Inflammatory macrophage (primary cell): ENCODE measurements around the gene L1TD1.
"Not testable (repeated sequence)": the region's sequence is repeated elsewhere in the genome, so short reads cannot be mapped to it uniquely, and the experiment has no call there.

Source experiments
- DNase-seq, 2 donors: peaks; one replicate each; pipeline ENCODE4 v3.0.0-alpha.2; 2020 to 2022
- total RNA-seq, 18 experiments: gene quantifications; one replicate each; lab custom pipeline; 2026; ENCODE audit warnings: mixed read lengths in 6 of 18, inconsistent platforms in 2 of 18; lab: John Stamatoyannopoulos, UW

Gene L1TD1, protein sequence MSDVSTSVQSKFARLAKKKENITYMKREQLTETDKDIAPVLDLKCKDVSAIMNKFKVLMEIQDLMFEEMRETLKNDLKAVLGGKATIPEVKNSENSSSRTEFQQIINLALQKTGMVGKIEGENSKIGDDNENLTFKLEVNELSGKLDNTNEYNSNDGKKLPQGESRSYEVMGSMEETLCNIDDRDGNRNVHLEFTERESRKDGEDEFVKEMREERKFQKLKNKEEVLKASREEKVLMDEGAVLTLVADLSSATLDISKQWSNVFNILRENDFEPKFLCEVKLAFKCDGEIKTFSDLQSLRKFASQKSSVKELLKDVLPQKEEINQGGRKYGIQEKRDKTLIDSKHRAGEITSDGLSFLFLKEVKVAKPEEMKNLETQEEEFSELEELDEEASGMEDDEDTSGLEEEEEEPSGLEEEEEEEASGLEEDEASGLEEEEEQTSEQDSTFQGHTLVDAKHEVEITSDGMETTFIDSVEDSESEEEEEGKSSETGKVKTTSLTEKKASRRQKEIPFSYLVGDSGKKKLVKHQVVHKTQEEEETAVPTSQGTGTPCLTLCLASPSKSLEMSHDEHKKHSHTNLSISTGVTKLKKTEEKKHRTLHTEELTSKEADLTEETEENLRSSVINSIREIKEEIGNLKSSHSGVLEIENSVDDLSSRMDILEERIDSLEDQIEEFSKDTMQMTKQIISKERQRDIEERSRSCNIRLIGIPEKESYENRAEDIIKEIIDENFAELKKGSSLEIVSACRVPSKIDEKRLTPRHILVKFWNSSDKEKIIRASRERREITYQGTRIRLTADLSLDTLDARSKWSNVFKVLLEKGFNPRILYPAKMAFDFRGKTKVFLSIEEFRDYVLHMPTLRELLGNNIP
- 0.04 to 1.4 (median 0.24) reads per million in 18 experiments for total RNA-seq

DNA sequence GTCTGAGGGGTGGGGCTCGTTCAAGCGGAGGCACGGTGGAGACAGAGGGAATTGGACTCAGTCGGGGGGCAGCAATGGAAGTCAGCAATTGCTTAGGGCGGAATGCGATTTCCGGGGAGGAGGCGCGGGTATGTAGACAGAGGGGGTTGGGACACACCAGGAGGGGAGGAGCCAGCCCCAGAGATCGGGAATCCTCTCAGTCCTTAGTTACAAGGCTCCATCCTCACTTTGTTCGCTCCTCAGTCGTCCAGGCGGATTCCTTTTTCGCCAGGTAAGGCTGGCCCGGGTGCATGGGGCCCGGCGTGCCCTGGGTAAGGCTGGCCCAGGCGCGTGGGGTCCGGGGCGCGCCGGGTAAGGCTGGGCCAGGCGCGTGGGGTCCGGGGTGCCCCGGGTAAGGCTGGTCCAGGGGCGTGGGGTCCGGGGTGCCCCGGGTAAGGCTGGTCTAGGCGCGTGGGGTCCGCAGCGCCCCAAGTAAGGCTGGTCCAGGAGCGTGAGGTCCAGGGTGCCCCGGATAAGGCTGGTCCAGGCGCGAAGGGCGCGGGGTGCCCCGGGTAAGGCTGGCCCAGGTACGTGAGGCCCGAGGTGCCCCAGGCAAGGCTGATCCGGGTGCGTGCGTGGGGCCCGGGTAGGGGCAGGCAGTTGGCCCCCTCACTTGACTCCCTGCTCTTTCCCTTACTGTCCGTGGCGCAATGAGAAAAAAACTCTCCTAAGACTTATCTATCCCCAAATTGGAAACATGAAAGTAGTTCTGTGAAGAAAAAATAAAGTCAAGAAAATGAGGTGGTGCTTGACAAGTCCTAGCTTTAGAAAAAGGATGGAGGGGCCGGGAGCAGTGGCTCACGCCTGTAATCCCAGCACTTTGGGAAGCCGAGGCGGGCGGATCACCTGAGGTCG is at the start of gene L1TD1:
Gene L1TD1 (plus strand): TSS at position 199 of the 894 bp plus-strand sequence. CDS start 11,780 bp downstream, outside the sequence.
- DNase-seq = no peak

DNA sequence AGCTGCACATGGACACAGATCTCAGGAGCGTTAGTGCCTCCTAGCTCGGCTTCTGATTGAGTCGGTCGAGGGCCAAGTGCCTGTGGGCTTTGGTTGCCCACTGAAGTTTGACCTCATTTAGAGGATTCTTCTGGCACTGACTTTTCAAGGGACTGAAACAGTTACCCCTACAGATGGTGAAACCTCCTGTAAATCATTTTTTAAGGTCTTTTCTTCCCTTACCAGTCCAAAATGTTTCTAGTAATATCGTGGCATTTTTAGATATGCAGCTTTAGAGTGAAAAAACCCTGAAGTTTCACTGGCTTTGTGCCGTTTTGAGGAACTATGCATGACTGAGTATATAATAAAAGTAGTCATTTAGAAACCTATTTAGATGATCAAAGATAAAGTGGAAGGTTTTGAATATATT is 34.7 kb upstream of the L1TD1 start:
- DNase-seq = no peak

DNA sequence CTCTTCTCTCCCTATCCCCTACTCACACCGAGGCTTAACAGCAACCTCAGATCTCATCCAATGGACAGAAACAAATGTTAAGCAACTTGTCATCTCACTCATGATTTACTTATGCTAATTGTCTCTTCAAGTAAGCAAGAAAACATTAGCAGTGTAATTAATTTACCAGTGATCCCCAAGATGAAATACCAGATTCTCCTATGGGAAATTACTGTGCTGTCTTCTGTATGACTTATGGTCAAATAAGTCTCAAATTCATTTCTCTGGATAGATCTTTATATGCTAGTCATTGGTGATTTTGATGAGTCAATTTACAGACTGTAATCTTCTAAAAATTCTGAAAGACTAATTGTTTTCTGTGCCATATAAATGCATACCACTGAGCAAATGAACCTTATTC is 32.9 kb upstream of the L1TD1 start:
- DNase-seq = no peak

DNA sequence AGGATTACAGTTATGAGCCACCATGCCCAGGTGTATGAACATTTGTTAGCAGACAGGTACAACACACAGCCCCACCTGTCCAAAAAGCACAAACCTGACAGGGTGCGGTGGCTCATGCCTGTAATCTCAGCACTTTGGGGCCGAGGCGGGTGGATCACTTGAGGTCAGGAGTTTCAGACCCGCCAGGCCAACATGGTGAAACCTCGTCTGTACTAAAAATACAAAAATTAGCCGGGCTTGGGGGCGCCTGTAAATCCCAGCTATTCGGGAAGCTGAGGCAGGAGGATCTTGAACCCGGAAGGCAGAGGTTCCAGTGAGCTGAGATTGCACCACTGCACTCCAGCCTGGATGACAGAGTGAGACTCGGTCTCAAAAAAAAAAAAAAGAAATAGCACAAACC is 24.3 kb upstream of the L1TD1 start:
- DNase-seq = not testable (repeated sequence)

DNA sequence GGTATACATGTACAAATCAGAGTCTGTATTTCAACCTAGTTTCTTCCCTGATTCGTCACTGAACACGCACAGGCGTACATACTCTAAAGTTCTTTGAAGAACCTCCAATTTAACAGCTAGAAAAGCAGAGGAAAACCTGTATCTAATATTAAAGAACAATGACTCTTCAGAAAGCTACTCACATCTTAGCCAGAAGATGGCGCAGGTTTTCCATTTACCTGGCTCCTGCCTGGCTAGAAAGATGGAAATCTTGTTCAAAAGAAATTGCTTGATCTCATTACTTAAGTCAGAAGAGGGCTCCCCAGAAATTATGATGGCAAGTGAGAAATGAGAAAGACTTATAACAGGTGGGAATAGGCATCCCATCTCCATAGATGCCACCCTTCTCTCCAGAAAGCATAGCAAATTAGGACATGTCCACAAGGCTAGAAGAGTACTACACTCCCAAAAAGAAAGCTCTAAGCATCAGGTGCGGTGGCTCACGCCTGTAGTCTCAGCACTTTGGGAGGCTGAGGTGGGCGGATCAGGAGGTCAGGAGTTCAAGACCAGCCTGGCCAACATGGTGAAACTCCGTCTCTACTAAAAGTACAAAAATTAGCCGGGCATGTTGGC is 19.0 kb upstream of the L1TD1 start:
- peak; percentile 35 to 52 for DNase-seq

DNA sequence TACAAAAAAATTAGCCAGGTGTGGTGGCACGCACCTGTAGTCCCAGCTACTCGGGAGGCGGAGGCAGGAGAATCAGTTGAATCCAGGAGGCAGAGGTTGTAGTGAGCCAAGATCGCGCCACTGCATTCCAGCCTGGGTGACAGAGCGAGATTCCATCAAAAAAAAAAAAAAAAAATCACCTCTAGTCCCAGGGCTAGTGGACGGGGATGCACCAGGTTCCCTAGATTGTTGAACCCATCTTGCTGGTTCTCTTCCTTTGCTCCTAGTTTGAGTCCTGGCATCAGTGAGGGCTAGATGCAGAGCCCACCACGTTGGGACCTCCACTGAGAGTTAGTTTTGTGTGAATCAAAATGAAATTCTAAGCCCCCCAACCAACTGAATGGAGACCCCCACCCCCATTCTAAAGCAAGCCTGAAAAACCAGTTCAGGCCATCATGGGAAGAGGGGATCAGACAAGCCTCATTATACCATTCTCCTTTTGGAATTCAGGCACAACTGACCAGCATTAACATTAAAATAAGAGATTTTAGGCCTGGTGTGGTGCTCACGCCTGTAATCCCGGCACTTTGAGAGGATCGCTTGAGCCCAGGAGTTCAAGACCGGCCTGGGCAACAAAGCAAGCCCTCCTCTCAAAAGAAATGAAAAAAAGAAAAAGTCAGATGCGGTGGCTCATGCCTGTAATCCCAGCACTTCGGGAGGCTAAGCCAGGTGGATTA is 17.9 kb upstream of the L1TD1 start:
- no peak for DNase-seq

DNA sequence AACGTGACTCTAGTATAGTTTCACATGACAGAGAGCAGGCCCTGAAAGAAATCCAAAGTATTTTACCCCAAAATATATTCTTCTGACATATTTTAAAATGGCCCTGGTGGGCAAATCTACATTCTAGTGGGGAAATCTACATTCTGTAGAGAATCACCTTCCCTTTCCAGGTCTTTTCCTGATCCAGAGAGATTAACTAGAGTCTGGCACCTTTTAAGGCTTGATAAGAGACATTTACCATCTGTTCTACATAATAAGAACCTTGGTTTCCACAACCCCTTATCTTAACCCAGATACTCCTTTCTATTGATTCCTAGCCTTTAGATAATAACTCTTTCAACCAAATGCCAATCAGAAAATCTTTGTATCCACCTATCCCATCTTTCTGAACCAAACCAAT is 17.0 kb upstream of the L1TD1 start:
- no peak for DNase-seq

DNA sequence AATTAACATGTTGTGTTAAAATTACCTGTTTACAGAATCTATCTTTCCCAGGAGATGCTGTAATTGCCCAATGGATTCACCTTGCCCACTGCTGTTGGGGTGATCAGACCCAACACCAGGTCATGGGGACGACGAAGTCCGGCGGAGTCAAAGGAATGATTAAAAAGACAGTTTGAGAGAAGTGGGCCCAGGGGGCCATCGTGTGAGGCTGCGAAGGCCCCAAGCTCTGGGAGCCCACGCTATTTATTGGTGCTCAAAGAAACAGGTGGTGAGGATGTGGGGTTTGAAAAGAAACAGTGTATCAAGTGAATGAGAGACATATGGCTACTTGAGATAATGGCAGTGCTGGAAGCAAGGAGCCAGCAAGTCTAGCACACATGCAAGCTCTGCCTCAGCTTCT is 16.3 kb upstream of the L1TD1 start:
- no peak for DNase-seq

DNA sequence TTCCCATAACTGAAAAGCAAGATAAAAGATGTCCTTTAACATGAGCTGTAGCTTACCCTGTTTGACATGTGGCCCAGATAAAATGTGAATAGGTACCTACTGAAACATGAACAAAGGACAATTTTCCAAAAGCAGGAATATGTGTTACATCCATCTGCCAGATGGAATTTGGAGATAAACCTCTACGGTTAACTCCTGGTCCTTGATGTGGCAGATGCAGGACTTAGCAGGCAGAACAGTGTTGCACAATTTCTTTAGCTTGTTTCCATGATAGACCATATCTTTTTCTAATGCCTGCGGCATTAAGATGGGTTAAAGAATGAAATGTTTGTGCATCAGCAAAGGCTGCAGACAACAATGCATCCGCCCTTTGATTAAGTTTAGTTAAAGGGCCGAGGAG is 14.6 kb upstream of the L1TD1 start:
- not testable (repeated sequence) for DNase-seq

DNA sequence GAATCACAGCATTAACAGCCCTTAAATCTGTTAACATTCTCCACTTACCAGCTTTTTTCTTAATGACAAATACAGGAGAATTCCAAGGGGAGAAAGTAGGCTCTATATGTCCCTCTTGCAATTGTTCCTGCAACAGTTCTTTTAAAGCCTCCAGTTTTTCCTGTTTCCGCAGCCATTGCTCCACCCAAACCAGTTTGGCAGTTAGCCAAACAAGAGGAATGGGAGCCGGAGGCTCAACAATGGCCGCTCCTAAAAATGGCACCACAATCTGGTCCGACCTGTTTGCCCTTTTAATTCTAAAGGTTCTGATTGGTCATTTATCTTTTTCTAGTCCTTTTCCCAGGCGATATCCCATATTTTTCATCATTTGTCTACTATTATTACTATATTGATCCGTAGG is 14.0 kb upstream of the L1TD1 start:
- DNase-seq = no peak

DNA sequence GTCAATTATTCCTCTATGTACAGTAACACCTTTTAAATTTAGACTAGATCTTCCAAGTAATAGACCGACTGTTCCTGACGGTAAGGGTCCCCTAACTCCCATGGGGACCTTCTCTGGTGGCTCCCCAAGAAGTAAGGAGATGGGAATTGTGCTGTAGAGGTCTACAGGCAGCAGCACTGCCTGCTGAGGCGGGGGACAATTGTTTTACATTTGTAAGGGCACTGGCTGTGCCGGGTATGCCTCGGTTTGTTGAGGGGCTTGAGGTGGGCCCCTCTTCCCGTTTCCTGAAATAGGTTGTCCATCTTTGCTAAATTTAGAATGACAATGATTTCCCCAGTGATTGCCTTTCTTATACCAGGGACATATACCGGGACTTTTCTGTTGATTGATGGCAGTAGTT is 13.1 kb upstream of the L1TD1 start:
- DNase-seq = no peak

DNA sequence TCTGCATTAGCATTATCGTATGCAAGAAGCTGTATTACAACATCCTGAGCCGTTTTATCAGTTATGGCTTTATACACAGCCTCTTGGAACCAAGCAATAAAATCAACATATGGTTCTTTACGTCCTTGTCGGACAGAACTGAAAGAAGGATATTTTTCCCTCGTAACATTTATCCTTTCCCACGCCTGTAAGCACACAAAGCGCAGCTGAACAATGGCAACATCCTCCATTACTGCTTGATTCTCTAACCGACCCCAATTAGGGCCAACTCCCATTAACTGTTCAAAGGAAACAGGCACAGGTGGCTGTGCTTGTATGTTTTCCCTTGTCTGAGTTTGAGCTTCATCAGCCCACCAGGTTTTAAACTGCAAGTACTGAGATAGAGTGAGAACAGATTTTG is 12.5 kb upstream of the L1TD1 start:
- DNase-seq = not testable (repeated sequence)

DNA sequence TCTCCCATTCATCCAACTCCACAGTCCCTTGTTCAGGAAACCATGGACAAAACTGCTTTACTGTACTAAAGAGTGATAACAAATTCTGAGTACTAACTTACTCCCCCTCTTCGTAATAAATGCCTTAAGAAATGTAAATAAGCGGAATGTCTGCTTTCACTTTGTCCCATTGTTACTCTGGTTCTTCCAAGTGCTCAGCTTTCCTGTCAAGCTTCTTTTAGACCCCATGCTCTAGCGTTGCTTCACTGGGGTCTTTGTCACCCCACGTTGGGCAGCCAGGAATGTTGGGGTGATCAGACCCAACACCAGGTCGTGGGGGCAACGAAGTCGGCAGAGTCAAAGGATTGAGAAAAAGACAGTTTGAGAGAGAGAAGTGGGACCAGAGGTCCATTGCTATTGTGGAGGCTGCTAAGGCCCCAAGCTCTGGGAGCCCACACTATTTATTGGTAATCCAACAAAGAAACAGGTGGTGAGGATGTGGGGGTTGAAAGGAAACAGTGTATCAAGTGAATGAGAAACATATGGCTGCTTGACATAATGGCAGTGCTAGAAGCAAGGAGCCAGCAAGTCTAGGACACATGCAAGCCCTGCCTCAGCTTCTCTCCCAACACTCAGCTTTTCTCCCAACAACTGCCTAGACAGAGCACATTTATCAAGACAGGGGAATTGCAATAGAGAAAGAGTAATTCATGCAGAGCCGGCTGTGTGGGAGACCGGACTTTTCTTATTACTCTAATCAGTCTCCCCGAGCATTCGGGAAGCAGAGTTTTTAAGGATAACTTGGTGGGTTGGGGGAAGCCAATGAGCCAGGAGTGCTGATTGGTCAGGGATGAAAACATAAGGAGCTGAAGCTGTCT is 11.3 kb upstream of the L1TD1 start:
- not testable (repeated sequence) for DNase-seq

DNA sequence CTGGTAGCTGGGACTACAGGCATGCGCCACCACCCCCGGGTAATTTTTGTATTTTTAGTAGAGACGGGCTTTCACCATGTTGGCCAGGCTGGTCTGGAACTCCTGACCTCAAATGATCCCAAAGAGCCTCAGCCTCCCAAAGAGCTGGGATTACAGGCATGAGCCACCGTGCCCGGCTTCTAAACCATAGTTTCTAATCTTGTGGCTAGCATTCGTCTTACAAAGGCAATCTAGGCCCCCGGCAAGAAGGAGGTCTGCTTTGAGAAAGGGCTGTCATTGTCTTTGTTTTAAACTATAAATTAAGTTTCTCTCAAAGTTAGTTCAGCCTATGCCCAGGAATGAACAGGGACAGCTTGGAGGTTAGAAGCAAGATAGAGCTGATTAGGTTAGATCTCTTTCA is 10.3 kb upstream of the L1TD1 start:
- no peak for DNase-seq

DNA sequence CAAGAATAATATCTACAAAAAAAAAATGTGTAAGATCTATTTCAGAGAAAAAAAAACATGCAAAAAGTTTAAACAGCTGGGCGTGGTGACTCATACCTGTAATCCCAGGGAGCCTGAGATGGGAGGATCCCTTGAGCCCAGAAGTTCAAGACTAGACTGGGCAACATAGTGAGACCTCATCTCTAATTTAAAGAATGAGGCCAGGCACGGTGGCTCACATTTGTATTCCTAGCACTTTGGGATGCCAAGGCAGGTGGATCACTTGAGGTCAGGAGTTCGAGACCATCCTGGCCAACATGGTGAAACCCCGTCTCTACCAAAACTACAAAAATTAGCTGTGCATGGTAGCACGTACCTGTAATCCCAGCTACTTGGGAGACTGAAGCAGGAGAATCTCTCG is 9.4 kb upstream of the L1TD1 start:
- DNase-seq = not testable (repeated sequence)

DNA sequence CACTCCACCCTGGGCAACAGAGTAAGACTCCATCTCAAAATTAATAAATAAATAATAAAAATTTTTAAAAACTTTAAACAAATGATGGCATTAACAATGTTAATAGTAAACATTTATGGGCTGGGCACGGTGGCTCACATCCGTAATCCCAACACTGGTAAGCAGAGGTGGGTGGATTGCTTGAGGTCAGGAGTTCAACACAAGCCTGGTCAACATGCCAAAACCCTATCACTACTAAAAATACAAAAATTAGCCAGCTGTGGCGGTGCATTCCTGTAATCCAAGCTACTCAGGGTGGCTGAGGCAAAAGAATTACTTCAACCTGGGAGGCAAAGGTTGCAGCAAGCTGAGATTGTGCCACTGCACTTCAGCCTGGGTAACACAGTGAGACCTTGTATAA is 9.0 kb upstream of the L1TD1 start:
- no peak for DNase-seq

DNA sequence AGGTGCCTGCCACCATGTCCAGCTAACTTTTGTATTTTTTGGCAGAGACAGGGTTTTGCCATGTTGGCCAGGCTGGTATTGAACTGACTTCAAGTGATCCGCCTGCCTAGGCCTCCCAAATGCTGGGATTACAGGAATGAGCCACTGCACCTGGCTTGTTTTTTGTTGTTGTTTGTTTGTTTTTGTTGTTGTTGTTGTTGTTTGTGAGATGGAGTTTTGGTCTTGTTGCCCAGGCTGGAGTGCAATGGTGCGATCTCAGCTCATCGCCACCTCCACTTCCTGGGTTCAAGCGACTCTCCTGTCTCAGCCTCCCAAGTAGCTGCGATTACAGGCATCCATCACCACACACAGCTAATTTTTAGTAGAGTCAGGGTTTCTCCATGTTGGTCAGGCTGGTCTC is 7.1 kb upstream of the L1TD1 start:
- DNase-seq = no peak

DNA sequence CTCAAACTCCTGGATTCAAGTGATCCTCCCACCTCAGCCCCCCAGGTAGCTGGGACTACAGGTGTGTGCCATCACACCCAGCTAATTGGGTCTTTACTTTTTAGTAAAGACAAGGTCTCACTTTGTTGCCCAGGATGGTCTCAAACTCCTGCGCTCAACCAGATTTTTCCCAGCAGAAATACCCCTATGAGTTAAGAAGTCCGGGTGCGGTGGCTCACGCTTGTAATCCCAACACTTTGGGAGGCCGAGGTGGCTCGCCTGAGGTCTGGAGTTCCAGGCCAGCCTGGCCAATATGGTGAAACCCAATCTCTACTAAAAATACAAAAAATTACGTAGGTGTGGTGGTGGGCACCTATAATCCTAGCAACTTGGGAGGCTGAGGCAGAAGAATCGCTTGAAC is 6.5 kb upstream of the L1TD1 start:
- DNase-seq = no peak

DNA sequence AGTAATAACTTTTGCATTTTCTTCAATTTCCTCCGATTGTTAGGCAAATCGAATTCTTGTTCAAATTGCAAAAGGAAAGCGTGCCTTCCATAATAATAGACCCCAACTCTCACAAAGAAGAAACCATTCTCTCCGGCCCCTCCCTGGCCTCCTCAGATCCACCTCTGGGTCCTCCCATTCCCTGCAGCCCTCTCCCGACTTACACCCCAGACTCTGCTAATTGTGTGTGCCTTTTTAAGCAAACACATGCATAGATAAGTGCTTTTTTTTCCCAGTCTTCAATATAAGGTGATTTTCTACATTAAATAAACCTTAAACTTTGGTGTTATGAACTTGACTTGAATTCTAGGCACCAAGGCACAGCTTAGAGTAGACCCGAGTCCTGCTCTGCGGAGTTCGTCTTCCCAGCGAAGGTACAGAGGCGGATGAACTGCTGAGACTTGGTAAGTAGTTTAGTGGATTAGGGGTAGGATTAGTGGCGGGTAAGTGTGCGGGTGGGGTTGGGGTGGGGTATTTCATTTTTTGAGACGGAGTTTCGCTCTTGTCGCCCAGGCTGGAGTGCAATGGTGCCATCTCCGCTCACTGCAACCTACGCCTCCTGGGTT is 1.5 kb downstream of the L1TD1 start:
- DNase-seq = no peak
